Measurements from ENCODE around the gene GMDS.

GRCh38 chr6:1724616-1725015 lies 520.8 kb downstream of the GMDS start:
- TF ChIP-seq TAF1 (IDR thresholded peaks at IDR 0.05; ENCODE audit: borderline replicate concordance, low read depth, low read length) (no peak), POLR2A (IDR thresholded peaks at IDR 0.05; ENCODE audit: low read depth, low read length) (no peak)

All from GM12892 (cell line).